SH-SY5Y (cell line): Measurements from ENCODE around the gene SUPT7L.

ENCODE experiments used
- GATA2 ChIP-seq: IDR thresholded peaks from 2 replicates; pipeline ENCODE4 v1.6.1; 2011; ENCODE audit warnings: mild to moderate bottlenecking, low read depth, low read length
- GATA3 ChIP-seq: IDR thresholded peaks from 2 replicates; pipeline ENCODE4 v1.6.1; 2011; ENCODE audit warnings: low read depth, mild to moderate bottlenecking, low read length, moderate library complexity

GRCh38 chr2:27652790-27653189, 10.6 kb downstream of the SUPT7L start:
- TF ChIP-seq GATA3: no peak
- no peak for TF ChIP-seq GATA2
